Nephron (organoid): ENCODE results near the gene UST.

Experiments used
- H3K27ac Mint-ChIP-seq, 3 experiments: 2 replicates each; pipeline ENCODE4 v1.8.0; 2020; ENCODE audit warnings: mixed read lengths in 3 of 3, mild to moderate bottlenecking in 2 of 3, moderate library complexity in 1 of 3
- H3K27me3 Mint-ChIP-seq: 2 replicates; pipeline ENCODE4 v1.8.0; 2021; ENCODE audit warnings: low read depth, mild to moderate bottlenecking, moderate library complexity, mixed read lengths
- H3K36me3 Mint-ChIP-seq: 2 replicates; pipeline ENCODE4 v1.8.0; 2020; ENCODE audit warnings: low read depth, mixed read lengths
- H3K4me1 Mint-ChIP-seq: 2 replicates; pipeline ENCODE4 v1.8.0; 2020; ENCODE audit warnings: mixed read lengths
- H3K4me3 Mint-ChIP-seq, 3 experiments: 2 replicates each; pipeline ENCODE4 v1.8.0; 2020; ENCODE audit warnings: mild to moderate bottlenecking in 3 of 3, mixed read lengths in 3 of 3, moderate library complexity in 2 of 3
- H3K9me3 Mint-ChIP-seq: 2 replicates; pipeline ENCODE4 v1.8.0; 2020; ENCODE audit warnings: mixed read lengths
- TF ChIP-seq, protein P1 (sequence below), 3 experiments: fragments of 200-600 bp; sonication (generic); IDR thresholded peaks; one replicate each; pipeline ENCODE4 v1.5.0; 2021; ENCODE audit warnings: antibody characterized with exemption in 3 of 3; ENCODE audit not compliant: unreplicated experiment in 3 of 3

Gene UST

DNA sequence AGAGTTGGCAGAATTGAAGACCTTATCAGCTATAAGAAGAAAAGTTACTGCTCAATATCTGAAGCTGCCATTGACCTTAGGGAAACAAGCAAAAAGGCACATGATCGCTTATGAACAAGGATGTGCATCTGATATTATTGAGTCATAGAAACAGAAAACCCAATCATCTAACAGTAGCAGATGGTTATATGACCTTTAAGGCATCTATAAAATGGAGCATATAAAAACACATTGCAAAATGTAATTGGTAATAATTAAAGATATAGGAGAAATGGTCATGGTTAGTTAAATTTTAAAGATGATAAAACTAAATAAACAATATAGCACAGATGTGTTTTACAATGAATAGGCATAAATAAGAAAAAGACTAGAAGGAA, 310.6 kb downstream of the UST start:
- H3K9me3 Mint-ChIP-seq: no peaks in the 10 kb centered on the region

GRCh38 chr6:149059557-149059956, 312.7 kb downstream of the UST start:
- H3K36me3 Mint-ChIP-seq: no peaks in the 10 kb centered on the region
- no peaks in the 10 kb centered on the region for H3K27me3 Mint-ChIP-seq
- H3K9me3 Mint-ChIP-seq: no peaks in the 10 kb centered on the region

More for the DNA sequence above, 310.6 kb downstream of the UST start:
- Mint-ChIP-seq H3K27me3 (no peaks in the 10 kb centered on the region), H3K4me3 (no peak overlapping the region), H3K27ac (peak overlapping the region in 2 of 3 experiments; percentile 58 to 59), H3K4me1 (peaks cover 63% of the 10 kb centered on the region), H3K36me3 (no peaks in the 10 kb centered on the region)
- TF ChIP-seq, protein P1, sequence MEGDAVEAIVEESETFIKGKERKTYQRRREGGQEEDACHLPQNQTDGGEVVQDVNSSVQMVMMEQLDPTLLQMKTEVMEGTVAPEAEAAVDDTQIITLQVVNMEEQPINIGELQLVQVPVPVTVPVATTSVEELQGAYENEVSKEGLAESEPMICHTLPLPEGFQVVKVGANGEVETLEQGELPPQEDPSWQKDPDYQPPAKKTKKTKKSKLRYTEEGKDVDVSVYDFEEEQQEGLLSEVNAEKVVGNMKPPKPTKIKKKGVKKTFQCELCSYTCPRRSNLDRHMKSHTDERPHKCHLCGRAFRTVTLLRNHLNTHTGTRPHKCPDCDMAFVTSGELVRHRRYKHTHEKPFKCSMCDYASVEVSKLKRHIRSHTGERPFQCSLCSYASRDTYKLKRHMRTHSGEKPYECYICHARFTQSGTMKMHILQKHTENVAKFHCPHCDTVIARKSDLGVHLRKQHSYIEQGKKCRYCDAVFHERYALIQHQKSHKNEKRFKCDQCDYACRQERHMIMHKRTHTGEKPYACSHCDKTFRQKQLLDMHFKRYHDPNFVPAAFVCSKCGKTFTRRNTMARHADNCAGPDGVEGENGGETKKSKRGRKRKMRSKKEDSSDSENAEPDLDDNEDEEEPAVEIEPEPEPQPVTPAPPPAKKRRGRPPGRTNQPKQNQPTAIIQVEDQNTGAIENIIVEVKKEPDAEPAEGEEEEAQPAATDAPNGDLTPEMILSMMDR (IDR thresholded peaks at IDR 0.05; ENCODE audit: unreplicated experiment in 3 of 3): no peak

DNA sequence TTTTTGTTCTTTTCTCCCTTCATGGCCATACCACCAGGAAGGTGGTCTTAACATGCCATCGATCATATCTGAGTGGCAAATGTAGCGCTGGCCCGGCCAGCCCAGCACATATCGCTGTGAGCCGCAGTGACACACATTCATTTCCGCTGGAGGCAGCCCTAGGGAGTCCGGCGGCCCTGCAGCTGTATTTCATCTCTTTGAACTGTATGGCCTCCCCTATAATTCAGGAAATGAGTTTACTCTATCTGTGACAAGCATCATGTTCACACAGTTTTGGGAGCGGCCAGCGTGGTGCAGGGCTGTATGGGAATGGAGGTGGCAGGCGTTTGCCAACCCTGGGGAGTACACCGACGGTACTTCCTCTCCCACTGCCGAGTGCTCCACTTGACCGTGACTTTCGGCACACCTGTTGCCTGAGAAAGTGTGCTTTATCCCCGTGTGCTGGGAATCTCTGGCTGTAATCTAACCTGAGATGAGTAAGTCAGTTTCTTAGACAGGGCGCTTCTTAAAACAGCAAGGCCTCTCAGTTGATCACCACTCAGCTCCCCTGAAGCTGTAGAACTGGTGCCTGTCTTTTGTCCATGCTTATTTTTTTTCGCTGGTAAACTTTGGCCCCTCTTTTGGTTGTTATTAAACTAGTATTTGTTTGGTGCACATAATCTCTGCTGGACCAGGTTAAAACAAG, 313.6 kb downstream of the UST start:
- H3K4me1 Mint-ChIP-seq: peaks cover 71% of the 10 kb centered on the region
- H3K27ac Mint-ChIP-seq: peak overlapping the region; percentile 80 to 94 (median 93)
- TF ChIP-seq, protein P1 (IDR thresholded peaks at IDR 0.05; ENCODE audit: unreplicated experiment in 3 of 3): no peak
- H3K4me3 Mint-ChIP-seq: peak overlapping the region; percentile 4 to 23 (median 22)
- no peaks in the 10 kb centered on the region for H3K36me3 Mint-ChIP-seq
- no peaks in the 10 kb centered on the region for H3K9me3 Mint-ChIP-seq
- no peaks in the 10 kb centered on the region for H3K27me3 Mint-ChIP-seq

More at GRCh38 chr6:149059557-149059956, 312.7 kb downstream of the UST start:
- TF ChIP-seq, protein P1 (IDR thresholded peaks at IDR 0.05; ENCODE audit: unreplicated experiment in 3 of 3): no peak
- Mint-ChIP-seq H3K27ac (peak overlapping the region; percentile 80 to 94 (median 93)), H3K4me3 (peak overlapping the region in 2 of 3 experiments; percentile 0 to 16), H3K4me1 (peaks cover 68% of the 10 kb centered on the region)

DNA sequence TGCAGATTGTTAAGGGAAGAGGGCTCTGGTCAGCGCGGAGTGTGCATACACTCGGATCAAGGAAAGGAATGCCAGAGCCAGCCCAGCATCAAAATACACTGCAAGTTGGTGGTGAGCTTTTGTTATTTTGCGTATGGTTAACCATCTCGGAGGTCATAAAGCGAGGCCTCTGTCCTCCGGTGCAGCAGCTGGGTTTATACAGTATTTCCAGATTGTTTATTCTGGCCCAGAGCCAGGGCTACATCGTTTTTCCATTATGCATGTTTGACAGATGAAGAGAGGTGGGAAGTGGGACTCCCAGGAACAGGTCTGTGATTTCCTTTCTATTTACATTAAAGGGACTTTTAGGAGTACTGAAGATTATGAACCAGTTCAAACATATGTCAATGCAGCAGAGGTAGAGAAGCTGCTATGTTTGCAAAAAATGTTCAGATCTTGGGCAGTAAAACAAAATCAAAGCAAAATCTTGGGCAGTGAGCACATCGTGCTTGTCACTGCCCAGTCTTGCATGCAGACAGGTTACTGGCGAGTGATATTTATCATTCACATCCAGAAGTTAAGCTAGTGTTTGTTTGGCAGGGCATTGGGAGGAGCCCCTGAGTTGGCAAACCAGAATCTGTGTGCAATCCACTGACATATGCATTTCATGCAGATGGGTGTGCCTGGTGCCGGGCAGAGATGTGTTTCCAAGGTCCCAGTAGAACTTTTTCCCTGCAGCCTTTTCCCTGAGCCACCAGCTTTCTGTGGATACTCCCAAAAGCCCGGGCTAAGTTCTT, 314.3 kb downstream of the UST start:
- Mint-ChIP-seq H3K27ac (peak overlapping the region; percentile 80 to 94 (median 93)), H3K4me3 (peak overlapping the region; percentile 4 to 23 (median 19)), H3K9me3 (no peaks in the 10 kb centered on the region), H3K36me3 (no peaks in the 10 kb centered on the region), H3K27me3 (no peaks in the 10 kb centered on the region), H3K4me1 (peaks cover 74% of the 10 kb centered on the region)
- TF ChIP-seq, protein P1 (IDR thresholded peaks at IDR 0.05; ENCODE audit: unreplicated experiment in 3 of 3): no peak

- no peaks in the 10 kb centered on the region for H3K27me3 Mint-ChIP-seq
- TF ChIP-seq, protein P1 (IDR thresholded peaks at IDR 0.05; ENCODE audit: unreplicated experiment in 3 of 3): no peak
- peaks cover 73% of the 10 kb centered on the region for H3K4me1 Mint-ChIP-seq
- no peaks in the 10 kb centered on the region for H3K9me3 Mint-ChIP-seq
- no peaks in the 10 kb centered on the region for H3K36me3 Mint-ChIP-seq
- H3K4me3 Mint-ChIP-seq: no peak overlapping the region
- H3K27ac Mint-ChIP-seq: peak overlapping the region in 1 of 3 experiments; percentile 94
Observed at GRCh38 chr6:149061930-149062329, 315.1 kb downstream of the UST start.
